Stimulated activated CD8-positive, alpha-beta memory T cell treated with anti-CD3 and anti-CD28 coated beads, Interleukin-12 subunit alpha, Interleukin-12 subunit beta, amount 100 ng/mL, for 4 hours (primary cell): Measurements from ENCODE around the gene ARID5A.
"Not testable (repeated sequence)": the region's sequence is repeated elsewhere in the genome, so short reads cannot be mapped to it uniquely, and the experiment has no call there.

Source experiments
- DNase-seq: peaks from one replicate; pipeline ENCODE4 v3.0.0-alpha.2; 2020; ENCODE audit warnings: low read depth

ARID5A gene, protein sequence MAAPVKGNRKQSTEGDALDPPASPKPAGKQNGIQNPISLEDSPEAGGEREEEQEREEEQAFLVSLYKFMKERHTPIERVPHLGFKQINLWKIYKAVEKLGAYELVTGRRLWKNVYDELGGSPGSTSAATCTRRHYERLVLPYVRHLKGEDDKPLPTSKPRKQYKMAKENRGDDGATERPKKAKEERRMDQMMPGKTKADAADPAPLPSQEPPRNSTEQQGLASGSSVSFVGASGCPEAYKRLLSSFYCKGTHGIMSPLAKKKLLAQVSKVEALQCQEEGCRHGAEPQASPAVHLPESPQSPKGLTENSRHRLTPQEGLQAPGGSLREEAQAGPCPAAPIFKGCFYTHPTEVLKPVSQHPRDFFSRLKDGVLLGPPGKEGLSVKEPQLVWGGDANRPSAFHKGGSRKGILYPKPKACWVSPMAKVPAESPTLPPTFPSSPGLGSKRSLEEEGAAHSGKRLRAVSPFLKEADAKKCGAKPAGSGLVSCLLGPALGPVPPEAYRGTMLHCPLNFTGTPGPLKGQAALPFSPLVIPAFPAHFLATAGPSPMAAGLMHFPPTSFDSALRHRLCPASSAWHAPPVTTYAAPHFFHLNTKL

DNA sequence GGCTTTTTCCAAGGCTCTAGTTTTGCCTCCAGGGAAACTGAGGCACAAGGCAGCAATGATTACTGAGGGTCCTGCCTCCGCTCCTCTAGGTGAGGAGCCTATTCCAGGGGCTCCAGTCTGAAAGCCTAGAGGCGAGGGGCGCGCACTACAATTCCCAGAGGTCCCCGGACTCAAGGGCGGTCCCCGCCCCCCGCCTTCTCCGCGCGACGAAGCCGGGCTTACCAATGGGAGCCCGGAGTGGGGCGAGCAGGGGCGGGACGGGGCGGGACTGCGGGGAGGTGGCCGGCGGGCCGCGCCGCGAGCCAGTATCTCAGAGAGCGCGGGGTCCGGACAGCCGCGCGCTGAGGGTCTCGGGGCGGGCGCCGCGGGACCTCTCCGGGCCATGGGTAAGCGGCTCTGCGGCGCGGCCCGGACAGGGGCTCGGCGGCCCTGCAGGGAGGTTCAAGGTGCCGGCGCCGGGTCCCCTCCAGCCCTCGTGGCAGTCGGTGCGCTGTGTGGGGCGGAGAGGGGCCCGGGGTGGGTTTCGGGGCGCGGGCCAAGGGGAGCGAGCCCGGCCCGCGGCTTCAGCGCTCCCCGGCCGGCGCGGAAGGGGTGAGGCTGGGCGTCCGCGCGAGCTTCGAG lies at the start of gene ARID5A:
TSS of gene ARID5A (plus strand) at position 308 of the 621 bp plus-strand sequence. CDS start at position 383, 75 bp downstream.
- DNase-seq = peak; percentile 86

DNA sequence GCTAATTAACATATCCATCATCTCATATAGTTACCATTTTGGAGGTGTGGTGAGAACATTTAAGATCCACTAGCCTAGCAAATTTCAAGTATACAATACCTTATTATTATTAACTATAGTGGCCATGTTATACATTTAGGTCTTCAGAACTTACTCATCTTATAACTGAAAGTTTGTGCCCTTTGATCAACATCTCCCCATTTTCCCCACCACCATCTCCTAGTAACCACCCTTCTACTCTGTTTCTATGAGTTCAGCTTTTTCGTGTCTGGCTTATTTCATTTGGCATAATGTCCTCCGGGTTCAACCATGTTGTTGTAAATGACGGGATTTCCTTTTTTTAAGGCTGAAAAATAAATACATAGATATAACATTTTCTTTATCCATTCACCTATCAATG lies 47.3 kb upstream of the ARID5A start:
- no peak for DNase-seq

DNA sequence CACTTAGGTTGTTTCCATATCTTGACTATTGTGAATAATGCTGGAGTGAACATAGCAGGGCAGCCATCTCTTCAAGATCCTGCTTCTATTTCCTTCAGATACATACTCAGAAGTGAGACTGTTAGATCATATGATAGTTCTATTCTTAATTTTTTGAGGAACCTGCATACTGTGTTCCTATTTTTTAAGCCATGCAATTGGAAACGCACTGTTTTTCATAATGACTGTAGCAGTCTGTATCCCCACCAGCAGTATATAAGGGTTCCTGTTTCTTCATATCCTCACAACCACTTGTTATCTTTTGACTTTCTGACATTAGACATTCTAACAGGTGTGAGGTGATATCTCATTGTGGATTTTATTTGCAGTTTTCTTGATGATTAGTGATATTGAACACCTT lies 46.9 kb upstream of the ARID5A start:
- DNase-seq = no peak

DNA sequence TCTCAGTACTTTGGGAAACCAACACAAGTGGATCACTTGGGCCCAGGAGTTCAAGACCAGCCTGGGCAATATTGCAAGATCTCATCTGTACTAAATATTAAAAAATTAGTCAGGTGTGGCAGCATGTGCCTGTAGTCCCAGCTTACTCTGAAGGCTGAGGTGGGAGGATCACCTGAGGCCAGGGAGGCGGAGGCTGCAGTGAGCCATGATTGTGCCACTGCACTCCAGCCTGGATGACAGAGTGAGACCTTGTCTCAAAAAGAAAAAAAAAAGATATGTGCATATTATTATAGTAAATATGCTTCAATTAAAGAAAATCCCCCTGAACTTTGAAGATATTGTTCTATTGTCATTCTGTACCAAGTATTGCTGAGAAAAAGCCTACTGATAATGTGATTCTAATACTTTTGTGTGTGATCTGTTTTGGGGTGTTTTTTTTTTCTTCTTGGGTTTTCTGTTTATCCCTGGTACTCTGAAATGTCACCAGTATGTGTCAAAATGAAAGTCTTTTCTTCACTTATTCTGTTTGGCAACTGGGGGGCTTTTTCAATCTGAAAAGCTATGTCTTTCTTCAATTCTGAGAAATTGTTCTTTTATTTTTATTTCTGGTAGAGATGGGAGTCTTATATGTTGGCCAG lies 44.6 kb upstream of the ARID5A start:
- no peak for DNase-seq

DNA sequence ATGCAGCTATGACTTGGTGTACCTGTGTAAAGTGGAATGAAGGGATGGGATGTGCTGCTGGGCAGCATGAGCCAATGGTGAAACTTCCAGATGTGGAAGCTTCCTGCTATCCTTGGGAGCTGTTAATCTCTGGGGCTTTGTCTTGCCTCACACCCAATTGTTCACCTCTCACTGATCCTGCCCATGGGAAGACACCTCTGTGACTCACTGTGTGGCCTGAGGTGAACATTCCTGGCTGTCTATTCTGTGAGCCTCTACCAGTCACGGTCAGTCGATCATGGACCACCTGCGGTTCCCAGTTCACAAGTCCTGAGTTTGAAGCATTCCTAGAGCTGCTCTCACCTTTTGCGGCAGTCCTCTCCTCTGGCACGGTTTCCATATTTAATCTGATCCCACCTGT lies 43.5 kb upstream of the ARID5A start:
- no peak for DNase-seq

DNA sequence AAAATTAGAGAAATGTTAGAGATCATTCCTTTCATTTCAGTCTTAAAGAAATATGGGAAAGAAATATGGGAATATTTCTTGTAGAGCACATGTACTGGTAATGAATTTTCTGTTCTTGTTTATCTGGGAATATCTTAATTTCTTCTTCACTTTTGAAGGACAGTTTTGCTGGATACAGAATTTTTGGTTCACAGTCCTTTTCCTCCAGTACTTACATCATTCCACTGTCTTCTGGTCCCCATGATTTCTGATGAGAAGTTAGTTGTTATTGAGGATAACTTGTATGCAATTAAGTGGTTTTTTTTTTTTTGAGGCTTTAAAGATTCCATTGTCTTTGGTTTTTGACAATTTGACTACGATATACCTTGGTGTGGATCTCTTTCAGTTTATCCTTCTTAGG lies 42.4 kb upstream of the ARID5A start:
- DNase-seq = no peak

DNA sequence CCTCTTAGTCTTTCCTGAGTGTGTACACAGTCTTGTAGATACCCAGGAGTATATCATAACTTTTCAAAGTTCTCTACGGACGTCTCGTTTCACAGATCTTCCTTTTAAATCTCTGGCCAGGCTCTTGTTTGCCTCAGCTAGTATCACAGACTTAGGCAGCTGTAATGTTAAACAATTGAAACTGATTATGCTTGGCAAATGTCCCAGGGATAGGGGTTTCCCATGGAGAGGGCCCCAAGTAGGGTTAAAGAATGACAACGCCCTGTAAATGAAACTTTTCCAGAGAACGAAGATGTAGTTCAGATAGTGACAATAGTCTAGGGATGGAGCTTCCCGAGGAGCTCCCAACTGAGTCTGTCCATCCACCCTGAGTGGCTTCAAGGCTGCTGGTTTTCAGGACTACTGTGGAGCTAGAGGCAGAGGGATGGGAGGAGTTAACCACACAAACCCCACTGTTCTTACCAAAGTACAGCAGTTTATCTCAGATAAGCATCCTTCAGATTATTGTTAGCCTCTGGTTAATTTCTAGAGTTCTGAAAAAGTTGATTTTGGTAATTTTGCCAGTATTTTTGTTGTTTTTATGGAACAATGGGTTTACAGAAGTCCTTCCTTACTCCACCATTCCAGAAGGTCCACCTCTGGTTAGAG lies 40.4 kb upstream of the ARID5A start:
- no peak for DNase-seq

DNA sequence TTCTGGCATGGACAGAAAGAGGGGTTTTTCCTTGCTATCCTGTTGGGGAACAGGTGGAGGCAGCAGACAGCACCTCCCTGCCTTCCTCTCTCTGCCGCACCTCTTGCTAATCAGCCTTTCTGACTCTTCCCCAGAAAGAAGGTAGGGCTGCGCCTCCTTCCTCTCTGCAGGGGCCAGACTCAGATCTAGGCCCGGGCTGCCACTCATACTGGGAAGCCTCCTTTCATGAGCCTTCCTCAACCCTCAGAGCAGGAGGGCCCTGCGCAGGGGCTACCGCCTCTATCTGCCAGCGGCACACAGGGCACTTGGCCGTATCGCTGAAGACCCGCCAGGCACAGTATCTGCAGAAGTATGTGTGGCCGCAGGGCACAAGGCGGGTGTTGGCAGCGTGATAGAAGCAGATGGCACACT lies 38.5 kb upstream of the ARID5A start:
- DNase-seq = no peak

DNA sequence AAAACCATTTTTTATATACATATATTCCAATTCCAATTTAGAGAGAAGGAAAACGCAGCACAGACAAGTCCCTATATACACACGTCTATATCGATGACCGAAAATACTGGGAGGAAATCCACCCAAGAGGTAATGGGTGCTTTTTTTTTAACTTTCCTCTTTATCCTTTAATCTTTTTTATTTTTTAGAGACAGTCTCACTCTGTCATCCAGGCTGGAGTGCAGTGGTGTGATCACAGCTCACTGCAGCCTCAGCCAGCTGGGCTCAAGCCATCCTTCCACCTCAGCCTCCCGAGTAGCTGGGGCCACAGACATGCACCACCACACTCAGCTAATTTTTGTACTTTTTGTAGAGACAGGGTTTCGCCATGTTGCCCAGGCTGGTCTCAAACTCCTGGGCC lies 37.9 kb upstream of the ARID5A start:
- DNase-seq = not testable (repeated sequence)

DNA sequence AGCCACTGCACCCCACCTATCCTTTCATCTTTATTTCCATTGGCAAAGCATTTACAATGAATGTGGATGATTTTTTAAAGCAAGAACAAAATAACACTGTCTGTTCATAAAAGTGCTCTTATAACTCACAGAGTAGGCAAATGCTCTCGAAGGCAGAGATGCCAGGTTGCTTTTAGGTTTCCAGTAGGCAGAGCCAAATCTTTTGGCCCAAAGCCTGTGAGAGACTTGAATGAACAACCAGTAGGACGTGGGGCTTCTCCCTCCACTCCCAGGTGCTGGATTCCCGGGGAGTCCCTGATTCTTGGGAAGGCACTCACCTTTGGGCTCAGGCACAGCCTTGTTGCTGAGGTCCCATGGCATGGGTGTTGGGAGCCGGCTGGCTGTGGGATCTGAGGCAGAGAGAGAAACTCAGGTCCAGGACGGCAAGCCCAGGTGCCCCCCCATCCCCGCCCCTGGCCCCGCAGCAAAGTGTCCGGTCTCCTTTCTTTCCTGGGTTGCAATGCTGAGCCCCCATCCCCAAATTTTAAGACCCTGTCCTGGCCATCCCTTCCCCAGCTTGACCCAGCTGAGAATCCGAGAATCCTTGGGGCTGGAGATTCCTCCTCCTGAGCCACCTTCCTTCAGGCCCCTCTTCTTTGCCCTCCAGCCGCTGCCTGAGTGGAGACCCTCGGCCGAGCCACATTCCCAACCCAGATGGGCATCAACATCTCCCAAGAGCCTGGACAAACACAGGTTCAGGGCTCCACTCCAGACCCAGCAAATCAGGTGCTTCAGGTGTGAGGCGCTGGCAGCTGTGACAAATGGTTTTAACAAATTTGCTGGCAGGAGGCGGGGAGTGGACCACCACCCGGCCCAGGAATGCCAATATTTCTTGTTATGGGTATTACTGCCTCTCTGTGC lies 37.2 kb upstream of the ARID5A start:
- no peak for DNase-seq

DNA sequence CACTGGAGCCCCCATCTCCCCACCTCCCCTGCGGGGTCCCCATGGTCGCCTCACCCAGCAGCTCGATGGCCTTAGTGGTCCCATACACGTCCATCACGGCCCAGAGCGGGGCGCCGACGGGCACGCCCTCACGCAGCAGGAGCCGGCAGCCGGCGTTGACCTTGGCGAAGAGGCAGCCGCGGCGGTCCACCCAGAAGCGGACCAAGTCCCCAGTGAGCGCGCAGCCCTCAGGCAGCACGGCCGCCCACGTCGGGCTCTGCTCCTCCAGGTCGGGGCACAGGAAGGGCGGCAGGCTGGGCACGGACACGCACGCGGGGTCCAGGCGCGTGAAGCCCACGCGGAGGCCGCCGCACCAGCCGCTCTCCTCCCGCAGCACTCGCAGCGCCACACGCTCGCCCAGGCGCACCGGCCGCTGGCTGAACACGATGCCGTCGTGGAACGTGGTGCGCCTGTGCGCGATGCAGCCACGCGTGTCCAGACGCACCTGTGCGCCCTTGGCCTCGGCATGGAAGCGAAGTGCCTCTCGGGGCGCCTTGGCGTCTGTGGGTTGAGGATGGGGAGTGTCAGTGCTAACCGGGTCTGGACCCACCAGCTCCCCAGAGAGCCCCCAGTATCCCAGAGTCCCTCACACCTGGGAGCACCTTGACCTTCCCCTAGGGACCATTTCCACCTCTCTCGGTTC lies 36.0 kb upstream of the ARID5A start:
- no peak for DNase-seq

DNA sequence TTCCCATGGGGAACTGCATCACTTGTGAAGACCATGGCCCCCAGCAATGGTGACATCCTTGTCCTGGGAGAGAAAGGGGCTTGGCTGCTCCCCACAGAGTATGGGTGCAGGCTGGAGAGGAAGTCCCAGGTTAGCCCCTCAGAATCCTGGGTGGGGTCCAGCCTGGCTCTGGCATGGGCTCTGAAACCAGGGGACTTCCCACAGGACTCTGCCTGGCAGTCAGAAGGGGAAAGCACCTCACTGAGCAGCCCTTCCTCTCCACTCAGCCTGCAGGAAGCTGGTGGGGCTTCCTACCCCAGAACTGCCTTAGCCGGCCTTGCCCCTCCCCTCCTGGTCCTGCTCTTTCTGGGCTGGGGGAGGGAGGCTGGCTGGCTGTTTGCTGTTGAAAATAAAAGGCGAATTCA lies 35.1 kb upstream of the ARID5A start:
- DNase-seq = no peak

DNA sequence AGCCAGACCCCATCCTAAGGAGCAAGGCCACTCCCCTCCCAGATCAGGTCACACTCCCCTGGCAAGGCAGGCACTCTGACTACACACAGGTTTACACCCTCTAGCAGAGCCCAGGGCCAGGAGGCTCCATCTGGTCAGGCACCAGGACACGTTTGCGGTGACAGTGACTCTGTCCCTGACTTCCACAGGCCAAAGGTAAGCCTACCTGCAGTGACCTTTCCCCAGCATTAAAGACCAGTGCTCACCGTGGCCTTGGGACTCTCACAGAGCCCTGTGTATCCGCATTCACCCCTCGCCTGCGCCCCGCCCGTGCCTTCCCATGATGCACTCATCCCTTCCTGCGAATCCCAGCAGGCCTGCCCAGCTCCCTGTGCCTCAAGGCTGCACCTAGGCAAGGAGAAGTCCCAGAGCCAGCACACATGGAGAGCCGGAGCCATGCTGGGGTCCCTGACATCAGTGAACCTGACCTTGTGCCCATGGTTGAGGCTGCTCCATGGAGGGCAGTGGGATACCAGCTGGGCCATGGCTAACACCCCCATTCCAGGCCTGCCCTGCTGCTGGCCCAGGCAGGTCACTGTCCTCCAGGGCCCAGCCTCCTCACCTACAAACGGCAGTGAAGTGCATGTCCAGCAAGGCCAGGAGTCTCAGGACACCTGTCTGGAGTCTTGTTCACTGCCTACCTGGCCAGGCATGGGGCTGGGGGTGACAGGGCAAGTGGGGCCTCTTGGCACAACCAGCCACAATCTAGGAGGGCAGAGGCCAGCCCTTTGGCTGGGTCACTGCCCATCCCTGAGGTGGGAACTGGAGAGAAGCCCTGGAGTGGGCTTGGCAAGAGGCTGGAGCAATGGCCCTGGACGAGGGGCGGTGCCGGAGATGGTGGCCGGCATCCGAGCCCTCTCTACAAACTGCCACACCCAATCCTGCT lies 34.4 kb upstream of the ARID5A start:
- no peak for DNase-seq

DNA sequence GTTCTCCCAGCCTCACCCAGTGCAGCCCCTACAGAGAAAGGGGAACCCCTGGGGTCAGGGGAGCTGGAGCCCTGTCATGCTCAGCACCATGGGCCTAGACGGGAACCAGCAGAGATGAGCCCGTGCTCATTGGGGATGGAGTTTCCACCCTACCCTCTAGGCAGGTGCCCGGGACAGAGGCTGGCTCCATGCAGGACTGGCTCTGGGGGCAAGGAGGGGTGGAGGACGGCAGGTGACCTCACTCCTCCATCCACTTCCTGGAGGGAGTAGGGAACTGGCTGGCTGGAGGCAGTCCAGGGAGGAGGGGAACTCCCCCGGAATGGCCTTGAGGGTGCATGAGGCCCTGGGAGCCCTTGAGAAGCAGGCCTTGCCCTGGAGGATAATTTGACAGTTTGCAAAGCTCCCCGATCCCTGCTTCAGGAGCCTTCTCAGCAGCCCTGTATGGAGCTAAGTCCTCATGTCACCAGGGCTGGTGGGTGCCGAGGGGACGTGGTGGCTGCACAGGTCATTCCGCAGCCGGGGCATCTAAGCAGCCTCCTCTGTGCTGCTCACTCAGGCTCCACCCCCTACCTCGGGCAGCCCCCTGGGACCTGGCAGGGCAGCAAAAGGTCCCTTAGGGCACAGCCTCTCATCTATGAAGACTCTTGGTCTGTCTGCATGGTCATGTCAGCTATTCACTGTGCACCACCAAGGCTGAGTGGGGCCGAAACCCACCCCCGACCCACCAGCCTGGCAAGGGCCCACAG lies 33.5 kb upstream of the ARID5A start:
- no peak for DNase-seq

DNA sequence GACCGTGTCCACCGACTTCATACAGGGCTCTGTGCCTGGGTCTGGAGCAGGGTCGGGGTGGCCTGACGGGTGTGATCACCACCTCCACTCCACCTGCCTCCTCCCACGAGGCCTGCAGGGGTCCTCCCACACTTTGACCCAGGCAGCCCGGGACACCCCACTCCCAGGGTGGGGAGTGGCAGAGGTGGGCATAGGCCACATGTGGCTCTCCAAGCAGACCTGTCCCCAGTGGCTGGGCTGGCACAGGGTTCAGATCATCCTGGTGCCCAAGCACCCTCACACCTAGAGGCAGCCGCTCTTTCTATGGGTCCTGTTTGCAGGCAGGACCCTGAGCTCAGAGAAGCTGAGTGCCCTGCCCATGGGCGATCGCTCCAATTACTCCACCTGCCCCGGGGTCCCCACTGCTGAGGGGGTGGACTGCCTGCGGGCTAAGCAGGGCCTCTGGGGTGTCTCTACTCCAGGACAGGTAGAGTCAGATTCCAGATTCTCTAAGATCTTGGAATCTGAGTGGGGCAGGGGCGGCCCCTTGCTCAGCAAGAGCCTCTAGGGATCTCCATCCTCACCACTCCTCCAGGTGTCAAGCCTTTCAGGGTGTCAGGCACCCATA lies 32.8 kb upstream of the ARID5A start:
- no peak for DNase-seq

DNA sequence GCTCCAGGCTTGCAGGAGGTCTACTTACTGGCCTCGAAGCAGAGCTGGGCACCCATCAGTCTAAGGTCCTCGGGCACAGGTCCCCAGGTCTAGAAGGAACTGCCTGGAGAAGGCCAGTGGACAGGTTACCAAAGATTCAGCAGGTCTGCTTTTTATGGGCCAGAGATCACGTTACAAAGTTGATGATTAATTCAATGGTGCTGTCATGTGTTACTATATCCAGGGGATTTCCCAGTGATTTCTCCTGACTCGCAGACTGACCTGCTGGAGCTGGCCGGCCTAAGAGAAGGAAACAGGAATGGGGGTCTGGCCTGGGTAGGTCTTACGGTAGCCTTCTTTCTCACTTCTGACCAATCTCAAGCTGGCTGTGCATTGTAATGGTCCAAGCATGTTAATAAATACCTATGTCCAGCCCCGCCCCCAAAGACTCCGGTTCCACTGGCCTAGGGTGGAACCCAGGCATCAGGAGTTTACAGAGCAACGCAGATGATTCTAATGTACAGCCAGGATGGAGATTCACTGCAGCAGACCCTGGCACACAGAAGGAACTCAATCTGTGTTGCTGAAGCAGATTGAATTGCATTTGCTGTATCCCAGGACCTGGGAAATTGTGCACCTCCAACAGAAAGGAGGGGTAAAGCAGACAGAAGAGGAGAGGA lies 31.2 kb upstream of the ARID5A start, which contains the start of gene NEURL3:
TSS of gene NEURL3 (minus strand) at position 127 of the 659 bp plus-strand sequence. CDS start at position 56, 71 bp downstream.
- no peak for DNase-seq

DNA sequence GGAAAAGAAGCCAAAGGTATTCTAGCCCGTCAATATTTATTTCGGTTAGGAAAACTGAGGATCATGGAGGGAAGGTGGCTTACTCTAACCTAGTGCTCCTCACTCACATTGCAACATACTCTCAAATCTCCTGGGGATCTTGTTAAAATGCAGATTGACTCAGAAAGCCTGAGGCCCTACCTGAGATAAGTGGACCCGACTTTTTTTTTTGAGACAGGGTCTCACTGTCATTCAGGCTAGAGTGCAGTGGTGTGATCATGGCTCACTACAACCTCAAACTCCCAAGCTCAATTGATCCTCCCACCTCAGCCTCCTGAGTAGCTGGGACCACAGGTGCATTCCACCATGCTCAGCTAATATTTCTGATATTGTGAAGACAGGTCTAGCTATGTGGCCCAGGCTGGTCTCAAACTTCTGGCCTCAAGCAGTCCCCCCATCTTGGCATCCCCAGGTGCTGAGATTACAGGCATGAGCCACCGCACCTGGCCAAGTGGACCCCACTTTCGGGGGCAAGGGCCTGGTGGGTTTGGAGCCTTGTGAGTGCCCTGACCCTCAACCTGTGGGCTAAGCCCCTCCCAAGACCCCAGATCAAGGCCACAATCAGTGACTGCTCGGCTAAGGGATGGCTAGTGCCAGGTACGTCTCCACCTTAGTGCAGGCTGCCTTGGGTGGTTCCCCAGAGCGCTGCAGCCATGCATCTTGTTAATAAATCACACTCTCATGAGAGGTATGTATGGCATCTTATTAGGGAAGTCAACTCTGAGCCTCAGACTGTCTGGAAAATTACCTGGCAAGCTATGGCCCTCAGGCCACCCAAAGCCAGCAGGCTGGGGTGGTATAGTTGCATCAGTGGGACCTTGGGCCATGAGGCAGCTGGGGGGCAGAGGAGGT lies 30.3 kb upstream of the ARID5A start:
- no peak for DNase-seq
